Mammary epithelial cell (primary cell): ENCODE measurements around the gene KRTAP10-5.

Experiments used
- EZH2 ChIP-seq: IDR thresholded peaks from 2 replicates; pipeline ENCODE4 v1.6.1; 2012; ENCODE audit warnings: low read length, inconsistent platforms, borderline replicate concordance
- TF ChIP-seq, protein P1 (sequence below), 2 donors: IDR thresholded peaks in 1 of 2; conservative IDR thresholded peaks in 1 of 2; 2 replicates each; pipeline ENCODE4 v1.5.1; 2011 to 2012; ENCODE audit warnings: inconsistent platforms in 2 of 2, low read length in 2 of 2, mild to moderate bottlenecking in 2 of 2, control low read depth in 1 of 2, low read depth in 1 of 2; ENCODE audit not compliant: insufficient read depth in 1 of 2; ENCODE audit errors: extremely low read depth in 1 of 2

GRCh38 chr21:44574457-44575306 is 5.7 kb downstream of the KRTAP10-5 start:
- TF ChIP-seq, protein P1, sequence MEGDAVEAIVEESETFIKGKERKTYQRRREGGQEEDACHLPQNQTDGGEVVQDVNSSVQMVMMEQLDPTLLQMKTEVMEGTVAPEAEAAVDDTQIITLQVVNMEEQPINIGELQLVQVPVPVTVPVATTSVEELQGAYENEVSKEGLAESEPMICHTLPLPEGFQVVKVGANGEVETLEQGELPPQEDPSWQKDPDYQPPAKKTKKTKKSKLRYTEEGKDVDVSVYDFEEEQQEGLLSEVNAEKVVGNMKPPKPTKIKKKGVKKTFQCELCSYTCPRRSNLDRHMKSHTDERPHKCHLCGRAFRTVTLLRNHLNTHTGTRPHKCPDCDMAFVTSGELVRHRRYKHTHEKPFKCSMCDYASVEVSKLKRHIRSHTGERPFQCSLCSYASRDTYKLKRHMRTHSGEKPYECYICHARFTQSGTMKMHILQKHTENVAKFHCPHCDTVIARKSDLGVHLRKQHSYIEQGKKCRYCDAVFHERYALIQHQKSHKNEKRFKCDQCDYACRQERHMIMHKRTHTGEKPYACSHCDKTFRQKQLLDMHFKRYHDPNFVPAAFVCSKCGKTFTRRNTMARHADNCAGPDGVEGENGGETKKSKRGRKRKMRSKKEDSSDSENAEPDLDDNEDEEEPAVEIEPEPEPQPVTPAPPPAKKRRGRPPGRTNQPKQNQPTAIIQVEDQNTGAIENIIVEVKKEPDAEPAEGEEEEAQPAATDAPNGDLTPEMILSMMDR (conservative IDR thresholded peaks at IDR 0.05 in 1 of 2, IDR thresholded peaks at IDR 0.05 in 1 of 2; ENCODE audit: extremely low read depth in 1 of 2, insufficient read depth in 1 of 2, low read depth in 1 of 2, low read length in 2 of 2): peak; percentile 6 to 15
- TF ChIP-seq EZH2: no peak
